A549 (cell line): ENCODE measurements around the gene ZBTB20. TPM values are rescaled to one million over a fixed set of nuclear protein-coding genes. Genes with fewer than 3 reads are reported as not detected.
"Not testable (repeated sequence)": the region's sequence is repeated elsewhere in the genome, so short reads cannot be mapped to it uniquely, and the experiment has no call there.

Experiments
- ATAC-seq, 2 experiments: fragments of 200-7000 bp in 1 of 2; fragments of >200 bp in 1 of 2; cut with Nextera tagmentation in 1 of 2; cut with Tn5 transposase in 1 of 2; 3 replicates each; pipeline versions ENCODE4 v1.8.0 to v1.9.1; 2018 to 2020; ENCODE audit warnings: mild to moderate bottlenecking in 1 of 2, moderate library complexity in 1 of 2
- CTCF ChIA-PET: fragments of 300-600 bp; sonication (Branson Sonifier 250); formaldehyde crosslinking; extraction: SDS; loops from one replicate; lab custom pipeline; 2021; ENCODE audit warnings: antibody characterized with exemption, inconsistent platforms; lab: Yijun Ruan, JAX
- POLR2A ChIA-PET: fragments of 350-600 bp; formaldehyde crosslinking; extraction: SDS; loops from one replicate; lab custom pipeline; 2021; ENCODE audit warnings: antibody characterized with exemption, inconsistent platforms; lab: Yijun Ruan, JAX
- DNase-seq, 2 experiments: peaks; one replicate each; pipeline versions ENCODE4 v3.0.0 to v3.0.0-alpha.2; 2011 to 2016; ENCODE audit warnings: low read depth in 1 of 2, low spot score in 1 of 2
- FAIRE-seq: peaks from 2 replicates; lab custom pipeline; 2011; peaks lifted over from hg19 to GRCh38; lab: Jason Lieb, UNC
- H3K27ac ChIP-seq, 2 experiments: fragments of >200 bp; sonication (Bioruptor Twin); formaldehyde crosslinking; 3 replicates each; pipeline ENCODE4 v1.5.1; 2016 to 2017
- H3K4me1 ChIP-seq: fragments of >200 bp; sonication (Bioruptor Twin); formaldehyde crosslinking; 3 replicates; pipeline ENCODE4 v1.6.1; 2016
- H3K4me2 ChIP-seq: fragments of >200 bp; sonication (Bioruptor Twin); formaldehyde crosslinking; 3 replicates; pipeline ENCODE4 v1.6.1; 2016
- H3K4me3 ChIP-seq: fragments of >200 bp; sonication (Bioruptor Twin); formaldehyde crosslinking; 3 replicates; pipeline ENCODE4 v1.5.1; 2016
- H3K9me3 ChIP-seq: fragments of >200 bp; sonication (Bioruptor Twin); formaldehyde crosslinking; 3 replicates; pipeline ENCODE4 v1.6.1; 2016
- CBX2 ChIP-seq: fragments of 200-600 bp; sonication (generic); IDR thresholded peaks from 2 replicates; pipeline ENCODE4 v1.6.1; 2016; ENCODE audit warnings: low read depth, mild to moderate bottlenecking, borderline replicate concordance
- CBX8 ChIP-seq: fragments of 200-600 bp; sonication (generic); IDR thresholded peaks from 2 replicates; pipeline ENCODE4 v1.6.1; 2016
- CEBPB ChIP-seq, 2 experiments: fragments of >200 bp in 1 of 2; sonication (Bioruptor Twin) in 1 of 2; formaldehyde crosslinking in 1 of 2; IDR thresholded peaks; 2 replicates each; pipeline ENCODE4 v1.6.1; 2012 to 2016
- CTCF ChIP-seq: fragments of >200 bp; sonication (Bioruptor Twin); formaldehyde crosslinking; IDR thresholded peaks from 3 replicates; pipeline ENCODE4 v1.5.1; 2016
- ESRRA ChIP-seq: fragments of 150-350 bp; IDR thresholded peaks from 2 replicates; pipeline ENCODE4 v1.6.1; 2014; ENCODE audit warnings: mild to moderate bottlenecking, low read length, borderline replicate concordance
- FOSL2 ChIP-seq, 2 experiments: fragments of 450-650 bp in 1 of 2; fragments of >200 bp in 1 of 2; sonication (Bioruptor Twin) in 1 of 2; formaldehyde crosslinking; IDR thresholded peaks; 2 replicates each; pipeline versions ENCODE4 v1.5.0 to v1.6.1; 2016 to 2020; ENCODE audit warnings: mild to moderate bottlenecking in 1 of 2, moderate library complexity in 1 of 2
- HDAC2 ChIP-seq: fragments of 200-600 bp; sonication (generic); IDR thresholded peaks from 2 replicates; pipeline ENCODE4 v1.6.1; 2016
- NFE2L2 ChIP-seq: fragments of 150-350 bp; conservative IDR thresholded peaks from 2 replicates; pipeline ENCODE4 v1.6.1; 2014; ENCODE audit warnings: low read length
- PBX3 ChIP-seq: IDR thresholded peaks from 2 replicates; pipeline ENCODE4 v1.6.1; 2012
- PHF8 ChIP-seq: fragments of 200-600 bp; sonication (generic); IDR thresholded peaks from 2 replicates; pipeline ENCODE4 v1.6.1; 2016; ENCODE audit warnings: low read depth, mild to moderate bottlenecking, antibody characterized with exemption, moderate library complexity, borderline replicate concordance
- POLR2AphosphoS2 ChIP-seq: conservative IDR thresholded peaks from 2 replicates; pipeline ENCODE4 v1.6.1; 2012; ENCODE audit warnings: low read length, improper control_type of control experiment, inconsistent platforms
- RNF2 ChIP-seq: fragments of 200-600 bp; sonication (generic); IDR thresholded peaks from 2 replicates; pipeline ENCODE4 v1.6.1; 2016; ENCODE audit warnings: low read depth, mild to moderate bottlenecking, antibody characterized with exemption, moderate library complexity, borderline replicate concordance
- ZC3H11A ChIP-seq: fragments of 450-650 bp; IDR thresholded peaks from 2 replicates; pipeline ENCODE4 v1.6.1; 2014; ENCODE audit warnings: antibody characterized with exemption, mild to moderate bottlenecking
- ZFP36 ChIP-seq: fragments of 450-650 bp; IDR thresholded peaks from 2 replicates; pipeline ENCODE4 v1.6.1; 2014; ENCODE audit warnings: borderline replicate concordance; ENCODE audit not compliant: partially characterized antibody
- ZNF302 ChIP-seq: fragments of 250-450 bp; sonication (Bioruptor Pico); IDR thresholded peaks from 2 replicates; pipeline ENCODE4 v1.9.0; 2021; ENCODE audit warnings: inconsistent platforms, mild to moderate bottlenecking, moderate library complexity
- ZSCAN20 ChIP-seq: fragments of 250-450 bp; sonication (Bioruptor Pico); IDR thresholded peaks from 2 replicates; pipeline ENCODE4 v1.8.0; 2022; ENCODE audit warnings: mild to moderate bottlenecking, moderate library complexity
- whole genome bisulfite sequencing: methylation state at CpG from one replicate; pipeline ENCODE4 v1.1.6; 2017; ENCODE audit errors: missing lambda C conversion rate; 5-methylcytosine and 5-hydroxymethylcytosine counted together
- polyA plus RNA-seq, 4 experiments: library from polyadenylated mRNA; depleted of rRNA in 3 of 4; stranded (reverse); fragments of >200 nt; fragmentation: RNase III in 1 of 4; extraction: RNeasy Plus Mini Kit Qiagen cat#74134 plus additional on column Dnase treatment in 1 of 4; gene quantifications; 2 replicates in 3 of 4; 3 replicates in 1 of 4; pipeline ENCODE4 v1.2.3, GENCODE V29; 2011 to 2017
- TF ChIP-seq, protein P1 (sequence below): fragments of >200 bp; sonication (Bioruptor Twin); formaldehyde crosslinking; IDR thresholded peaks from 2 replicates; pipeline ENCODE4 v1.6.1; 2016

ZBTB20 gene
- polyA plus RNA-seq, 2 of the 4 experiments (the other 2 are of a cell fraction): 0.85 to 5.0 TPM

DNA sequence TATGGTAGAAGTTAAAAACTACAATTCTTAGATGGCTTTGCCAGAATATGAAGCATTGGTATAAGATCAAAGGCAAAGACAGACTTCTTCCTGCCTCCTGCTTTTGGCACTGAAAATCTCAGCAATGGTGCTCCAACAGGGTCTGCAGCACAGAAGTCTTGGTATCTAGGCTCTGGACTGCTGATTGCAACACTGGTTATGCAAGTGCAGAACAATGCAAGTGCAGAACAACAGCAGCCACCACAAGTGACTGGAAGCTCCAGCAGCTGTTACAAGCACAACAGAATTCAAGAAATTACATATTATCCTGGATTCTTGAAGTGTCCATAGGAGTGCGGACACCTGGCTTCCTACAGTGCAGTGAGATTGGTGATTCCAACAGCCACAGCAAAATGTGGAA, 33.7 kb downstream of the ZBTB20 start:
- no peak overlapping the region for H3K4me3 ChIP-seq
- CTCF ChIA-PET: no interaction called here
- 95% methylated on average over 1 of the region's 1 CpG for WGBS
- DNase-seq (no peak), ATAC-seq (no peak), FAIRE-seq (no peak)
- H3K9me3 ChIP-seq: no peaks in the 10 kb centered on the region
- POLR2A ChIA-PET: no interaction called here
- no peak for TF ChIP-seq PHF8
- no peak for TF ChIP-seq CBX2
- no peak for TF ChIP-seq ZC3H11A
- no peak for TF ChIP-seq ZNF302 (CRISPR knock-in tag)
- TF ChIP-seq PBX3: no peak
- TF ChIP-seq CEBPB (IDR thresholded peaks at IDR 0.05): 0 out of 4 replicates have a peak, but pooled peaks of 1 of the 2 experiments have one; percentile 10
- TF ChIP-seq, protein P1, sequence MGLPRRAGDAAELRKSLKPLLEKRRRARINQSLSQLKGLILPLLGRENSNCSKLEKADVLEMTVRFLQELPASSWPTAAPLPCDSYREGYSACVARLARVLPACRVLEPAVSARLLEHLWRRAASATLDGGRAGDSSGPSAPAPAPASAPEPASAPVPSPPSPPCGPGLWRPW: no peak
- H3K4me2 ChIP-seq: no peak overlapping the region
- H3K27ac ChIP-seq: no peak overlapping the region
- H3K4me1 ChIP-seq: no peaks in the 10 kb centered on the region

GRCh38 chr3:115111632-115112031, 35.5 kb downstream of the ZBTB20 start:
- H3K4me1 ChIP-seq: no peaks in the 10 kb centered on the region
- TF ChIP-seq PHF8: no peak
- TF ChIP-seq CTCF: no peak
- WGBS: 96% methylated on average over 1 of the region's 1 CpG
- no peak overlapping the region for H3K4me2 ChIP-seq
- no peak for FAIRE-seq
- no peak for DNase-seq
- CTCF ChIA-PET: interaction anchor here (3.0 kb wide), 1 partner anchor 19 kb away, joined by 11 read pairs; no protein-coding TSS in a partner anchor
- H3K4me3 ChIP-seq: no peak overlapping the region
- no peak for ATAC-seq
- POLR2A ChIA-PET: no interaction called here
- no peaks in the 10 kb centered on the region for H3K9me3 ChIP-seq
- no peak overlapping the region for H3K27ac ChIP-seq

GRCh38 chr3:115110830-115111229, 36.3 kb downstream of the ZBTB20 start:
- no peak overlapping the region for H3K4me3 ChIP-seq
- CTCF ChIA-PET: interaction anchor here (3.0 kb wide), 1 partner anchor 19 kb away, joined by 11 read pairs; no protein-coding TSS in a partner anchor
- POLR2A ChIA-PET: no interaction called here
- H3K4me1 ChIP-seq: no peaks in the 10 kb centered on the region
- no peak overlapping the region for H3K27ac ChIP-seq
- no peak for DNase-seq
- TF ChIP-seq CBX8 (no peak), RNF2 (no peak), ZC3H11A (peak; percentile 41)
- no peaks in the 10 kb centered on the region for H3K9me3 ChIP-seq
- no peak overlapping the region for H3K4me2 ChIP-seq
- 92% methylated on average over 5 of the region's 5 CpGs for WGBS
- FAIRE-seq: no peak
- ATAC-seq: no peak

DNA sequence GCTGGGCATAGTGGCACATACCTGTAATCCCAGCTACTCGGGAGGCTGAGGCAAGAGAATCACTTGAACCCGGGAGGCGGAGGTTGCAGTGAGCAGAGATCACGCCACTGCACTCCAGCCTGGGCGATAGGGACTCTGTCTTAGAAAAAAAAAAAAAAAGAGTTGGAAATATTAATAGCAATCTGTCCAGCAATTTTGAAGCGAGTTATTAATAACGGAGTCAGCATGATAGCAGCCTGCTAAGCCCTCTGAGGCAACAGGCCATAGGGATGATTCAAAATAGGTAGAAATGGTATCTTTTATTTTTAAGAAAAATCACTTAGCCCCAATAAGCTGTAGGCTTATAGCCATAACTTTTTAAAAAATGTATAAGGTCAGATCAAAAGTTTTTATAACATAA, 37.0 kb downstream of the ZBTB20 start:
- H3K27ac ChIP-seq, FAIRE-seq, H3K4me3 ChIP-seq, H3K9me3 ChIP-seq, ATAC-seq, H3K4me1 ChIP-seq, POLR2A ChIA-PET, DNase-seq, H3K4me2 ChIP-seq: not testable (repeated sequence)
- WGBS: 98% methylated on average over 7 of the region's 7 CpGs
- CTCF ChIA-PET: interaction anchor here (0.6 to 3.0 kb wide), 3 partner anchors 18 to 825 kb away, joined by 3 to 11 read pairs (median 4); no protein-coding TSS in a partner anchor

DNA sequence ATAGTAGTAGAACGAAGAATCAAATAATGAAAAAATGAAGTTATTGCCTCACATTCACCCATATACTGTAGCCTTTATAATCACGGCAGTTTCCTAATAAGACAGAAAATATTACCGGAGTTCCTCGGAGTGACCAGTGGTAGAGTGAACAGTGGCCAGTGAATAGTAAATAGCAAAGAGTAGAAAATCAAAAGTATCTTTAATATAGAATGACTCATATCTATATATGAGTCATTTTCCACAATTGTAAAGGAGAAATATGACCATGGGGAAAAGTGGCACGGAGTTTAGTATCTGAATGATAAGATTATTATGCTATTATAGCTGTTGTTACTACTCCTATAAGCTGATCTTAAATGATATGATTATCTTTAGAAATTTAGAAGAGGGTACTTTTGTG, 38.5 kb downstream of the ZBTB20 start:
- Histone ChIP-seq H3K4me2 (no peak overlapping the region), H3K9me3 (no peaks in the 10 kb centered on the region), H3K4me3 (no peak overlapping the region), H3K4me1 (no peaks in the 10 kb centered on the region), H3K27ac (no peak overlapping the region)
- POLR2A ChIA-PET: no interaction called here
- no peak for DNase-seq
- CTCF ChIA-PET: interaction anchor here (0.6 kb wide), 1 partner anchor 506 kb away, joined by 4 read pairs; no protein-coding TSS in a partner anchor
- WGBS: 87% methylated on average over 5 of the region's 5 CpGs
- ATAC-seq: no peak
- FAIRE-seq: no peak
- no peak for TF ChIP-seq PHF8
- no peak for TF ChIP-seq ESRRA
- TF ChIP-seq FOSL2 (IDR thresholded peaks at IDR 0.05): no peak
- TF ChIP-seq FOSL2 (CRISPR knock-in tag; IDR thresholded peaks at IDR 0.05): peak; percentile 69
- no peak for TF ChIP-seq NFE2L2
- no peak for TF ChIP-seq ZSCAN20 (CRISPR knock-in tag)
- no peak for TF ChIP-seq ZFP36
- no peak for TF ChIP-seq POLR2AphosphoS2
- no peak for TF ChIP-seq HDAC2
